ENCODE measurements around the gene MACROH2A2.

- TF ChIP-seq CTCF (IDR thresholded peaks at IDR 0.05) (no peak), POLR2A (IDR thresholded peaks at IDR 0.05; ENCODE audit: low read depth) (no peak), POLR2AphosphoS5 (IDR thresholded peaks at IDR 0.05) (no peak), EP300 (IDR thresholded peaks at IDR 0.05) (no peak)
These were observed 44.8 kb downstream of the MACROH2A2 start for GRCh38 chr10:70097459-70097858.

All from esophagus muscularis mucosa (tissue), 4 donors.